ENCODE data around the gene FGGY.
"Not testable (repeated sequence)": the region's sequence is repeated elsewhere in the genome, so short reads cannot be mapped to it uniquely, and the experiment has no call there.

Gene FGGY

GRCh38 chr1:59288046-59288445 is 8.8 kb upstream of the FGGY start:
- no peak for DNase-seq (ENCODE audit: low read depth in 3 of 3)

- DNase-seq (ENCODE audit: low read depth in 3 of 3) = no peak
Measured at GRCh38 chr1:59289570-59289969, 7.3 kb upstream of the FGGY start.

GRCh38 chr1:59290193-59290949 is 6.5 kb upstream of the FGGY start:
- no peak for DNase-seq (ENCODE audit: low read depth in 3 of 3)

- DNase-seq (ENCODE audit: low read depth in 3 of 3) = no peak
Measured at GRCh38 chr1:59291561-59291960, 5.3 kb upstream of the FGGY start.

GRCh38 chr1:59292562-59292961 is 4.3 kb upstream of the FGGY start:
- no peak for DNase-seq (ENCODE audit: low read depth in 3 of 3)

GRCh38 chr1:59293206-59293605 is 3.7 kb upstream of the FGGY start:
- DNase-seq (ENCODE audit: low read depth in 3 of 3) = no peak

- no peak for DNase-seq (ENCODE audit: low read depth in 3 of 3)
Measured at GRCh38 chr1:59293849-59294248, 3.0 kb upstream of the FGGY start.

- no peak for DNase-seq (ENCODE audit: low read depth in 3 of 3)
Measured at GRCh38 chr1:59294423-59294822, 2.5 kb upstream of the FGGY start.

GRCh38 chr1:59295618-59296017 is 1.3 kb upstream of the FGGY start:
- DNase-seq (ENCODE audit: low read depth in 3 of 3) = no peak

- no peak for DNase-seq (ENCODE audit: low read depth in 3 of 3)
Measured at GRCh38 chr1:59298026-59298583, 1.2 kb downstream of the FGGY start.

- DNase-seq (ENCODE audit: low read depth in 3 of 3) = no peak
Measured at GRCh38 chr1:59298710-59299346, 1.9 kb downstream of the FGGY start.

- not testable (repeated sequence) for DNase-seq (ENCODE audit: low read depth in 3 of 3)
Measured at GRCh38 chr1:59299670-59300069, 2.8 kb downstream of the FGGY start.

- no peak for DNase-seq (ENCODE audit: low read depth in 3 of 3)
Measured at GRCh38 chr1:59302297-59302696, 5.4 kb downstream of the FGGY start.

- no peak for DNase-seq (ENCODE audit: low read depth in 3 of 3)
Measured at GRCh38 chr1:59302871-59303270, 6.0 kb downstream of the FGGY start.

GRCh38 chr1:59305188-59305587 is 8.3 kb downstream of the FGGY start:
- DNase-seq (ENCODE audit: low read depth in 3 of 3) = no peak

- no peak for DNase-seq (ENCODE audit: low read depth in 3 of 3)
Measured at GRCh38 chr1:59307591-59307990, 10.7 kb downstream of the FGGY start.

- no peak for DNase-seq (ENCODE audit: low read depth in 3 of 3)
Measured at GRCh38 chr1:59308839-59309238, 11.9 kb downstream of the FGGY start.

GRCh38 chr1:59309392-59309791 is 12.5 kb downstream of the FGGY start:
- DNase-seq (ENCODE audit: low read depth in 3 of 3) = no peak

- DNase-seq (ENCODE audit: low read depth in 3 of 3) = no peak
Measured at GRCh38 chr1:59309795-59310548, 13.1 kb downstream of the FGGY start.

- no peak for DNase-seq (ENCODE audit: low read depth in 3 of 3)
Measured at GRCh38 chr1:59310549-59311250, 13.8 kb downstream of the FGGY start.

GRCh38 chr1:59314776-59315528 is 18.1 kb downstream of the FGGY start:
- no peak for DNase-seq (ENCODE audit: low read depth in 3 of 3)
